Trophoblast cell (in vitro differentiated cells and primary cell): ENCODE measurements around the gene DIRAS1. TPM values are rescaled to one million over a fixed set of nuclear protein-coding genes. Genes with fewer than 3 reads are reported as not detected.

Experiments used
- DNase-seq, 2 donors: peaks; one replicate each; pipeline ENCODE4 v3.0.0-alpha.2; 2016
- H2AFZ ChIP-seq: 2 replicates; pipeline ENCODE4 v1.6.1; 2013; ENCODE audit warnings: low read length, moderate library complexity, mild to moderate bottlenecking; ENCODE audit not compliant: insufficient read depth, poor library complexity
- H2AK5ac ChIP-seq: 2 replicates; pipeline ENCODE4 v1.6.1; 2013; ENCODE audit warnings: mild to moderate bottlenecking, low read length
- H2BK120ac ChIP-seq: 2 replicates; pipeline ENCODE4 v1.6.1; 2013; ENCODE audit warnings: low read length, mild to moderate bottlenecking, moderate library complexity; ENCODE audit not compliant: insufficient read depth, poor library complexity
- H2BK12ac ChIP-seq: 2 replicates; pipeline ENCODE4 v1.6.1; 2013; ENCODE audit warnings: mild to moderate bottlenecking, low read length, moderate library complexity
- H2BK5ac ChIP-seq: 2 replicates; pipeline ENCODE4 v1.6.1; 2013; ENCODE audit warnings: low read length, low read depth, moderate library complexity, mild to moderate bottlenecking; ENCODE audit not compliant: poor library complexity
- H3K14ac ChIP-seq: 2 replicates; pipeline ENCODE4 v1.6.1; 2013; ENCODE audit warnings: mild to moderate bottlenecking, low read length
- H3K18ac ChIP-seq: 2 replicates; pipeline ENCODE4 v1.6.1; 2013; ENCODE audit warnings: mild to moderate bottlenecking, low read length
- H3K23ac ChIP-seq: 2 replicates; pipeline ENCODE4 v1.6.1; 2013; ENCODE audit warnings: low read length
- H3K27ac ChIP-seq: 2 replicates; pipeline ENCODE4 v1.5.1; 2013; ENCODE audit warnings: low read depth, mild to moderate bottlenecking, inconsistent platforms, low read length, moderate library complexity
- H3K27me3 ChIP-seq: 2 replicates; pipeline ENCODE4 v1.6.1; 2013; ENCODE audit warnings: inconsistent platforms, mild to moderate bottlenecking, low read length, moderate library complexity; ENCODE audit not compliant: insufficient read depth
- H3K36me3 ChIP-seq, 2 experiments: 1 replicate in 1 of 2; 2 replicates in 1 of 2; pipeline ENCODE4 v1.6.1; 2013; ENCODE audit warnings: low read length in 2 of 2, mild to moderate bottlenecking in 2 of 2, moderate library complexity in 1 of 2; ENCODE audit not compliant: insufficient read depth in 2 of 2, control insufficient read depth in 1 of 2
- H3K4ac ChIP-seq: 2 replicates; pipeline ENCODE4 v1.6.1; 2013; ENCODE audit warnings: low read depth, mild to moderate bottlenecking, low read length, moderate library complexity
- H3K4me1 ChIP-seq, 2 experiments: 1 replicate in 1 of 2; 2 replicates in 1 of 2; pipeline ENCODE4 v1.6.1; 2013; ENCODE audit warnings: low read length in 2 of 2, mild to moderate bottlenecking in 2 of 2, moderate library complexity in 1 of 2; ENCODE audit not compliant: insufficient read depth in 2 of 2, control insufficient read depth in 1 of 2
- H3K4me2 ChIP-seq: 2 replicates; pipeline ENCODE4 v1.6.1; 2013; ENCODE audit warnings: inconsistent platforms, mild to moderate bottlenecking, low read length, moderate library complexity
- H3K4me3 ChIP-seq: 2 replicates; pipeline ENCODE4 v1.5.1; 2013; ENCODE audit warnings: mild to moderate bottlenecking, low read depth, low read length, inconsistent platforms
- H3K79me1 ChIP-seq: one replicate; pipeline ENCODE4 v1.6.1; 2013; ENCODE audit warnings: low read length
- H3K79me2 ChIP-seq: 2 replicates; pipeline ENCODE4 v1.6.1; 2013; ENCODE audit warnings: low read length, mild to moderate bottlenecking; ENCODE audit not compliant: control insufficient read depth, insufficient read depth, poor library complexity
- H3K9ac ChIP-seq: 2 replicates; pipeline ENCODE4 v1.6.1; 2013; ENCODE audit warnings: mild to moderate bottlenecking, low read length
- H3K9me3 ChIP-seq: 2 replicates; pipeline ENCODE4 v1.6.1; 2013; ENCODE audit warnings: low read depth, mild to moderate bottlenecking, control low read depth, inconsistent platforms, low read length; ENCODE audit not compliant: insufficient read depth
- H4K12ac ChIP-seq: 2 replicates; pipeline ENCODE4 v1.6.1; 2013; ENCODE audit warnings: low read depth, mild to moderate bottlenecking, low read length, moderate library complexity
- H4K8ac ChIP-seq: 2 replicates; pipeline ENCODE4 v1.6.1; 2013; ENCODE audit warnings: low read depth, mild to moderate bottlenecking, low read length, moderate library complexity
- H4K91ac ChIP-seq: one replicate; pipeline ENCODE4 v1.6.1; 2013; ENCODE audit warnings: low read depth, mild to moderate bottlenecking, low read length, moderate library complexity
- WGBS: extraction: QIAGEN DNeasy Blood & Tissue Kit; methylation state at CpG from one replicate; pipeline ENCODE4 v1.1.7; 2013; ENCODE audit warnings: missing lambda C conversion rate; ENCODE audit not compliant: insufficient read length, insufficient coverage; ENCODE audit errors: extremely low coverage; 5-methylcytosine and 5-hydroxymethylcytosine counted together
- polyA plus RNA-seq: library from polyadenylated mRNA; stranded (reverse); fragments of 200-250 nt; gene quantifications from 2 replicates; pipeline ENCODE4 v1.2.3, GENCODE V29; 2013

Gene DIRAS1
- polyA plus RNA-seq = 0.25 and 0.42 TPM in 2 replicates

GRCh38 chr19:2720777-2721569 lies at the start of gene DIRAS1:
TSS of gene DIRAS1 (minus strand) at chr19:2721372. CDS start at chr19:2717806, 3,566 bp downstream.
- no peaks in the 10 kb centered on the region for H3K79me1 ChIP-seq
- DNase-seq = no peak
- no peak within 1 kb of the TSS for H2BK120ac ChIP-seq
- H3K9me3 ChIP-seq = peaks cover 6% of the 10 kb centered on the region
- peaks cover 0 to 2% of the 10 kb centered on the region in 2 experiments for H3K4me1 ChIP-seq
- H3K27ac ChIP-seq = no peak within 1 kb of the TSS
- H4K91ac ChIP-seq = no peak within 1 kb of the TSS
- H4K12ac ChIP-seq = no peak within 1 kb of the TSS
- no CpG with 5 or more reads among the region's 100 CpGs for WGBS
- H3K14ac ChIP-seq = no peak within 1 kb of the TSS
- peaks cover 32% of the 10 kb centered on the region for H3K27me3 ChIP-seq
- H2BK5ac ChIP-seq = no peak within 1 kb of the TSS
- H3K18ac ChIP-seq = no peak within 1 kb of the TSS
- no peak within 1 kb of the TSS for H3K23ac ChIP-seq
- no peaks in the 10 kb centered on the region for H3K36me3 ChIP-seq
- no peak within 1 kb of the TSS for H2AK5ac ChIP-seq
- H3K79me2 ChIP-seq = no peaks in the 10 kb centered on the region
- no peak within 1 kb of the TSS for H2BK12ac ChIP-seq
- no peak within 1 kb of the TSS for H3K9ac ChIP-seq
- H4K8ac ChIP-seq = no peak within 1 kb of the TSS
- no peak within 1 kb of the TSS for H2AFZ ChIP-seq
- H3K4ac ChIP-seq = no peak within 1 kb of the TSS
- no peak within 1 kb of the TSS for H3K4me3 ChIP-seq
- peak within 1 kb of the TSS; percentile 58 for H3K4me2 ChIP-seq

GRCh38 chr19:2770055-2771013 lies 49.2 kb upstream of the DIRAS1 start:
- Histone ChIP-seq H2AK5ac (no peak overlapping the region), H4K12ac (no peak overlapping the region), H3K4me3 (no peak overlapping the region), H3K4me2 (no peak overlapping the region), H2AFZ (no peak overlapping the region), H4K8ac (no peak overlapping the region), H3K18ac (no peak overlapping the region), H3K27me3 (no peaks in the 10 kb centered on the region), H3K4me1 (peaks cover 14% of the 10 kb centered on the region in 2 experiments), H2BK12ac (no peak overlapping the region), H3K9ac (no peak overlapping the region), H3K23ac (no peak overlapping the region), H3K14ac (no peak overlapping the region), H3K79me2 (peaks cover 15% of the 10 kb centered on the region), H2BK5ac (no peak overlapping the region), H3K36me3 (peaks cover 61 to 64% of the 10 kb centered on the region in 2 experiments), H3K4ac (peak overlapping the region; percentile 35), H3K9me3 (no peaks in the 10 kb centered on the region), H3K79me1 (no peaks in the 10 kb centered on the region), H2BK120ac (no peak overlapping the region), H3K27ac (no peak overlapping the region), H4K91ac (no peak overlapping the region)
- WGBS = no CpG with 5 or more reads among the region's 40 CpGs
- no peak for DNase-seq

GRCh38 chr19:2769218-2769617 lies 48.0 kb upstream of the DIRAS1 start:
- H4K12ac ChIP-seq = no peak overlapping the region
- H2AFZ ChIP-seq = no peak overlapping the region
- H3K27me3 ChIP-seq = no peaks in the 10 kb centered on the region
- H3K79me2 ChIP-seq = peaks cover 6% of the 10 kb centered on the region
- no peak overlapping the region for H2AK5ac ChIP-seq
- H4K91ac ChIP-seq = no peak overlapping the region
- H3K27ac ChIP-seq = no peak overlapping the region
- no peak overlapping the region for H3K23ac ChIP-seq
- H3K4ac ChIP-seq = peak overlapping the region; percentile 3
- WGBS = no CpG with 5 or more reads among the region's 8 CpGs
- H3K36me3 ChIP-seq = peaks cover 65 to 69% of the 10 kb centered on the region in 2 experiments
- no peak overlapping the region for H4K8ac ChIP-seq
- no peak overlapping the region for H3K14ac ChIP-seq
- no peaks in the 10 kb centered on the region for H3K9me3 ChIP-seq
- H3K18ac ChIP-seq = no peak overlapping the region
- no peak overlapping the region for H2BK120ac ChIP-seq
- H3K9ac ChIP-seq = no peak overlapping the region
- no peaks in the 10 kb centered on the region for H3K79me1 ChIP-seq
- DNase-seq = no peak
- no peak overlapping the region for H3K4me3 ChIP-seq
- peaks cover 9 to 12% of the 10 kb centered on the region in 2 experiments for H3K4me1 ChIP-seq
- H3K4me2 ChIP-seq = no peak overlapping the region
- no peak overlapping the region for H2BK12ac ChIP-seq
- no peak overlapping the region for H2BK5ac ChIP-seq

- H3K18ac ChIP-seq = no peak overlapping the region
- no peak overlapping the region for H3K23ac ChIP-seq
- H2BK5ac ChIP-seq = no peak overlapping the region
- peaks cover 9 to 12% of the 10 kb centered on the region in 2 experiments for H3K4me1 ChIP-seq
- no peak overlapping the region for H4K8ac ChIP-seq
- no peak for DNase-seq
- H4K91ac ChIP-seq = no peak overlapping the region
- H3K4ac ChIP-seq = no peak overlapping the region
- no peak overlapping the region for H2BK120ac ChIP-seq
- no peak overlapping the region for H3K14ac ChIP-seq
- no peak overlapping the region for H2AK5ac ChIP-seq
- no peaks in the 10 kb centered on the region for H3K9me3 ChIP-seq
- no peaks in the 10 kb centered on the region for H3K27me3 ChIP-seq
- H2BK12ac ChIP-seq = no peak overlapping the region
- H4K12ac ChIP-seq = no peak overlapping the region
- no peak overlapping the region for H3K4me2 ChIP-seq
- no CpG with 5 or more reads among the region's 29 CpGs for WGBS
- H3K36me3 ChIP-seq = peaks cover 67 to 68% of the 10 kb centered on the region in 2 experiments
- no peaks in the 10 kb centered on the region for H3K79me1 ChIP-seq
- peaks cover 4% of the 10 kb centered on the region for H3K79me2 ChIP-seq
- H2AFZ ChIP-seq = no peak overlapping the region
- no peak overlapping the region for H3K4me3 ChIP-seq
- H3K27ac ChIP-seq = no peak overlapping the region
- no peak overlapping the region for H3K9ac ChIP-seq
Measured at GRCh38 chr19:2768365-2769132, 47.4 kb upstream of the DIRAS1 start.
